Activated CD4-positive, CD25-positive, alpha-beta regulatory T cell (primary cell): Measurements from ENCODE around the gene GNAO1.

Experiments
- DNase-seq, 4 experiments: peaks; one replicate each; lab custom pipeline; 2025; lab: John Stamatoyannopoulos, UW

GNAO1 gene

DNA sequence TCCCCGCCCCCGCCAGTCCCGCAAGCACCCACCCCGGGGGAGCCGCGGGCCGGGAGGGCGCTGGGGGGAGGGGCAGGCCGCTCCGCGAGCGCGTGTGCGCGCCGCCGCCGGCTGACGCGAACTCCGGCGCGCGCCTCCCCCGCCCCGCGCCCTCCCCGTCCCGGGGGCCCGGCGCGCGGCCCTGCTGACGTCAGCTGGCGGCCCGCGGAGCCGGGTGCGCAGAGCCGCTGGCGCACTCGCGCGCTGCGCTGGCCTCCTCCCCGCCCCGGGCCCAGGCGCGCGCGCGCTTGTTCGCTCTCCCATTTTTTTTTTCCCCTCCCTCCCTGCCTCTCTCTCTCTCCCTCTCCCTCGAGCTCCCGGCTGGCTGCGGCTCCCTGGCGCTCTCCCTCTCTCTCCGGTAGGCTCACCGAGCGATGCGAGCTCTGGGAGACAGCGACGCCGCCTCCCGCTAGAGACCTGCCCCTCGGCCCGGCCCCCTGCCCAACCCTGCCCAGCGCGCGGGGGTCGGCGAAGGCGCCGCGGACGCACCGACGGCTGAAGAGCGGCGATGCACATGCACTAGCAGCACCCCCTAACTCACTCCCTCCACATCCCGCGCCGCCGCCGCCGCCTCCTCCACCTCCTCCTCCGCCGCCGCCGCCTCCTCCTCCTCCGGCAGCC, at the start of gene GNAO1:
Gene GNAO1, plus strand, starts transcription at position 334 of the 660 bp plus-strand sequence. CDS start 747 bp downstream, outside the sequence.
- DNase-seq = peak in 1 of 4 experiments; percentile 10

DNA sequence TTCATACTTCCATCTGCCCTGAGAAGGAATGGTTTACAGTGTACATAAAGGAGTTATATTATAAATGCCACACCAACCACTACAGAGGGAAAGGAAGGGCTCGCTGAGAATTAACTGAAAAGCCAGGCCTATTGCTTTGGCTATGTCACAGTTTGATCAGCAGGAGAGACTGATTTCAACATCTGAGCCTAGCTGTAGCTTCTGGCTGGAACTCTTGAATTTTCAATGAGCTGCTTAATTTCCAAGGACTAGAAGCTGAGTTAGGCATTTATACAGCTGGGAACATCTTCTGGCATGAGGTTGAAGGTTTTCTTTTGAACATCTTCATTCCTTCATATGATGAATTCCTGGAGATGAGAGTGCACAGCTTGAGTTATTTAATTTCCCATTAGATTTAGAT, 47.6 kb upstream of the GNAO1 start:
- no peak for DNase-seq

DNA sequence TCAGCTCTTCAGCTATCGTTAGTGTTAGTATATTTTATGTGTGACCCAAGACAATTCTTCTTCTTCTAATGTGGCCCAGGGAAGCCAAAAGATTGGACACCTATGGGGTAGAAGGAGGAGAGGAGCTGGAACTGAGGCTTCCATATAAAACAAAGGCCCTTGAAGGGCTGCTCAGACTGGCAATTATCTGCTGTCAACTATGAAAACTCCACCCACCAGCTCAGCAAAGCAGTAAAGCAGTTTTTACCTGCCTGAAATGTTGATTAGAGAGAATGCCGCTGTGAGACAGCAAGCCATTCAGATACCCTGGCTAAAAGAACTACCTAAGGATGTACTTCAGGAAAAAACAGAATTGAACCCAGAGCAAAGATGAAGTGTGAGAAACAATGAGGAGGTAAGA, 45.9 kb upstream of the GNAO1 start:
- DNase-seq = no peak

DNA sequence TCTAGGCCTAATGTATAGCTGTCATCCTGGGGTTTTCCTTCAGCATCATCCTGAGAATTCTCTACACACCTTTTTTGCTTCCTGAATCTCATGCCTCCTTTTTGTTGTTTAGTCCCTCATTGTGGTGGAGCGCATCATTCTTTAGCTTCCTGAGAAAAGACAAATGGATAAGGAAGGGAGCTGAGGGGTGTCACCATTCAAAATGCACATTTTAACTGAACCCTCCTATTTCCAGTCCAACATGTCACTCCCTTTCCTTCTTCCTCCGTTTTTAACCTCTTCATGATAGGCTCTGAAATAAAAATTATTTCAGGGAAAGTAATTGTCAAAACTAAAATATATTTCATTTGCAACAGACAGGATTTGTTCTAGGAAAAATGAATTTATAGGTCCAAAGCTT, 39.7 kb upstream of the GNAO1 start:
- no peak for DNase-seq

DNA sequence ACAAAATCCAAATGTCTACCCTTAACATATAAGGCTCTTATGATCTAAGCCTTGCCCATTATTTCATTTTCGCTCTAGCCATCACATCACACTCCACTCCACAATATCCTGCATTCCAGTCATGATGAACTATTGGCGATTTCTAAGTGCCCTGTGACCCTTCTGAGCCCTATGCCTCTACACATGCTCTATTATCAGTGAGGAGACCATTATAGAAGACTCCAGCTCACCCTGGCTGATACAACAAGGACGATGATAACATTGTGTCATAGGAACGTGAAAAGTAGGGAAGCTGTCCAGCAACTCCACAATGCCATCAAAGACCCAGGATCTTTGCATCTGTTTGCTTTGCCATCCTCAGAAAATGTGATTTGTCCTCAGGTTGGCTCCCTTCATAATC, 29.6 kb upstream of the GNAO1 start:
- no peak for DNase-seq

DNA sequence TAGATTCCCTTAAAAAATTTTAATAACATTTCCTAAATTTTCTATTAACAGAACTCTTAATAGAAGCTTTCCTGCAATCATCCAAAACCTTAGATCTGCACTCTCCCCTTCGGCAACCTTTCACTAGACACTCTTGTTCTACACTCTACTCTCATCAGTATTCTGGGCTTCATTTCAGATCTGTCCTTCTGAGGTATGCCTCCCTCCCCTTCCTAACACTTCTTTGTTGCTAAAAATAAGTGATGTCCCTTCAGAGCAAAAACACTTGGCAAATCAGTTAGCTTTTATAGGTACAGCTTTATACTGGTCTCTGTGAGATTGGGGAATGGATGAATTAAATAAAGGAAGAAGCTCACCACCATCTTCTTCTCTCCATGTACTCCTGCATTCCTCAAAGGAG, 28.2 kb upstream of the GNAO1 start:
- no peak for DNase-seq

DNA sequence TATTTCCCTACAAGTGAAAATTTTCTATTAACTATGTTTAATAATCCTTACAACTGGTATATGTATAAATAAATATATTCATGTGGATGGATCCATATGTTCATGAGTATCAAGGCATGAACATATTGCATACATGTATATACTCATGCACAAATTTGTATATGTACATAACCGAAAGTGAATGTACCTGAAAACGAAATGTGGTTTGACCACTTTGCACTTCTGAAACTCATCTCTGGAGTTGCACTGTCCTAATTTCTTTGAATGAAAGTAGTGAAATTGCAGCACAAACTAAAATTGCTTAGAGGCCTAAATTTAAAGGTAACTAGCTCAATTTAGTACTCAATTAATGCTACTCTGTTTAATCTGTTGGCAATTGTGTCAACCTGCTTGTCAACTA, 27.4 kb upstream of the GNAO1 start:
- DNase-seq = no peak

DNA sequence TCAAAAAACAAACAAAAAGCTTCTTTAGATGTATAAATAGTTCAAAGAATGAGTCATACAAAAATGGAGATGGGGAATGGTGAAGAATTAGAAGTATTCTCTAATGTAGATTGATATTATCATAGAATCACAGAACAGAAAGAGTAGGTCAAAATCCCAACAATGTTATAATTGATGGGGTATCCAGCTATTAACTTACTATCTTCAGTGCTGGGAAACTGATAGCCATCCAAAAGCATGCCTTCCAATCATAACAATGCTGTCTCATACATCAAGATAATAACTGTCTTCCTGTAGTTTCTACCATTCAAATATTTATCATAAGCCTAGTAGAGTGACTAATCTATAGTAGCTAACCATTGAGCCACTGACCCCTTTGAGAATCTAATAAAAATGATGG, 26.7 kb upstream of the GNAO1 start:
- DNase-seq = no peak

DNA sequence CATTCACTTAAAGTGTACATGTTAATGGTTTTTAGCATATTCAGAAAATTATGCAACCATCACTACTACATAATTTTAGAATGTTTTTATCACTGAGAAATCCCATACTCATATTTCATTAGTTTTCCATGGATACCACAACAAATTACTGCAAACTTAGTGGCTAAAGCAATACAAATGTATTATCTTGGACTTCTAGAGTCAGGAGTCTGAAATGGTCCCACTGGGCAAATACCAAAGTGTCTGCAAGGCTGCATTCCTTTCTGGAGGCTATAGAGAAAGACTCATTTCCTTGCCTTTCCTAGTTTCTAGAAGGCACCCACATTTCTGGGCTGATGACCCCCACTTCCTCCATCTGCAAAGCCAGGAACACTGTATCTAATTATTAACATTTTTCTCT, 16.9 kb upstream of the GNAO1 start:
- no peak for DNase-seq

DNA sequence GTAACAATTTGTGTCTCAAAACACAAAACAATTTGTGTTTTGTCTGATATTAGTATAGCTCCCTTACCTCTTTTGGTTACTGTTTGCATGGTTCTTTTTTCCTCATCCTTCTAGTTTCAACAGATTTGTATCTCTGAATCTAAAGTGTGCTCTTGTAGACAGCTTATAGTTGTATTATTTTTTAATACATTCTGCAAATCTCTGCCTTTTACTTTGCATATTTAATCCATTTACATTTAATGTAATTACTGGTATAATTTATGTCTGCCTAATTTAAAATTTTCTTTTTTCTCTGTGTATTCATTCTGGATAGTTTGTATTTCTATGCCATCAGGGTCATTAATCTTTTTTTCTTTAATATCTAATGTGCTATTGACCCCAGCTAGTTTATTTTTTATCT, 9.9 kb upstream of the GNAO1 start:
- DNase-seq = no peak

DNA sequence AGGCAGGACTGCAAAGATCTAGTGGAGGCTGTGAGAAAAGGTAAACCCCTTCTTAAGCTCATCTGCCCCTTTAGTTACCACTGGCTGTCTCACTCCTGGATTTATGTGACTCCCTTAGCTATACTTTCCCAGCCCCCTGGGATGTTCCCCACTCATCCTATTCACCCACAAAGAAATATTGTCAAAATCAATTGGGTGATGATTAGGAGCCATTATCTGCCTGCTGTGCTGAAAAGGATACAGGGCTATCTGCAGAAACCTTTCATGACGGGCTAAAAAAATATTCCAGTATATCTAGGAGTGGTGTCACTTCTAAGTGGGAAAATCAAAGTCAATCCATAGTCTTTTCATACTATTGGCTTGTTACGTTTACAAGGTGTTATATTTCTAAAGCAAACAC, 8.0 kb upstream of the GNAO1 start:
- no peak for DNase-seq

DNA sequence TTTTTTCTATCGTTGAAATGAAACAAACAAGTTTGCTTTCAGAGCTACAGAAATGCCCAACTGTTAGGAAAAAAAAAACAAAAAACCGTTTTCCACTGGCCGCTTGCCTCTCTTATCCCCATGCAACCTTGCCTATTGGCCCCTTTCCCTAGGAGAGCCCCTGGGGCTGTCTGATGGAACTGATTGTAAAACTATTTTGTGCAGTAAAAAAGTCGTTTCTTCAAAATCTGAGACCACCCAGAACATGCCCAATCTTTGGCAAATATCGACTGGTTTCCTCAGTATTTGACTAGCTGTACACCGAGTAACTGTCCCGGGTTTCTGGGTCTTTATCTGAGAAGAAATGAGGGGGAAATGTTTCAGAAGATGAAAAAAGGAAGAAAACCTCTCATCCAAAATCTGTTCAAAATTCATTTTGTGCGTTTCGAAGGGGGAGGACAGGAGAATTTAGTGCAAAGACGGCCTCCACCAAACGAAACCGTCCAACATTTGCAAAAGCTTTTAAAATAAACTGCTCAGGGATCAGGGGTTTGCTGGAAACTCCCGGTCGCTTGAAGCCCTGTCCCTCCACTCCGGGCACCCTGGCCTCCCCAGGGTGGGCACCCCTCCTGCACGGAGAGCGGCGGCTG, 1.1 kb upstream of the GNAO1 start:
- no peak for DNase-seq

DNA sequence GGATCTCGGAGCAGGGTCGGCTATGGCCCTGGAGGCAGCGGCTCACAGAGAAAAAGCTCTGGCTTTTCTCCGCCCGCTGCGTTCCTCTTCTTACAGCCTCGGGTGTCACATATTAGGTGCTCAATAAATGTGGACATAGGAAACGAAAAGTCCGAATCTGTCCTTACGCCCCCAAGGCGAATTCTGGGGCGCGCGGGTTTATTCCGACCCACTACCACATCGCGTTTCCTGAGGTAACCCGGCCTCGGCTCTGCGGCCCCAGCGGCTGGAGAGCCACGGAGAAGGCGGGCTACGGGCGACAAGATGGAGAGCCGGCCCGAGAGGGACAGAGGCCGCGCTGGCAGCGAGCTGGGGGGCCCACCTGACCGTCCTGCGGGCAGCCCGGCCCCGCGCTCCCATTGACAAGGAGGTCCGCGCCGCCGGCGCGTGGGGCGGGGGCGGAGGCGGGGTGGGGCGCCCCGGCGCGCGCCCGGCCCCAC, 573 bp upstream of the GNAO1 start:
- DNase-seq = no peak

DNA sequence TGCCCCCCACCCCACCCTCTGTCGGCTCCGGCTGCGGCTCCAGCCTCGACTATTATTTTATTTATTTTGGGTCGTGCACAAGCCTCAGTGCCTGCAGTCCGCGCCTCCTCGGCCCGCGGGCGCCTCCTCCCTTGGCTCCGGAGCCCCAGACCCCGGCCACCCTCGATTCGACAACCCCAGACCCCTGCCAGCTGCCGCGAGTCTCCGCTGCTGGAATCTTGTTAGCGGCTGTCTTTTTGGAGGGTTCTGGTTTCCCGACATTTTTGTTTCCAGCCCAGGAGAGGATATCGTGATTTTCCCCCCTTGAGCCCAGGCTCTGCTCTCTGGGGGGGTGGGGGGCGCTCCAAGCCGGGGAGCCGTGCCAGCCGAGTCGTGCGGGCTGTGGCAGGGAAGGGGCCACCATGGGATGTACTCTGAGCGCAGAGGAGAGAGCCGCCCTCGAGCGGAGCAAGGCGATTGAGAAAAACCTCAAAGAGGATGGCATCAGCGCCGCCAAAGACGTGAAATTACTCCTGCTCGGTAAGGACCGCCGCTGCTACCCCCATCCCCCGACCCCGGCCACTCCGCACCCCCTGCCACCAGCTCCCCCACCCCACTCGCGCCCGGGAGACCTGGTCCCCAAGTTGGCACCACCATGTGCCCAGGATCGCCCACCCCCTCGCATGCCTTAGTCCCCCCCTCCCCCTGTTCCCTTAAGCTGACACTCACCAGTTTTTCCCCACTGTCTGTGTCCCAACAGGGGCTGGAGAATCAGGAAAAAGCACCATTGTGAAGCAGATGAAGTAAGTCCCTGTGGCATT, 746 bp downstream of the GNAO1 start:
- no peak for DNase-seq

DNA sequence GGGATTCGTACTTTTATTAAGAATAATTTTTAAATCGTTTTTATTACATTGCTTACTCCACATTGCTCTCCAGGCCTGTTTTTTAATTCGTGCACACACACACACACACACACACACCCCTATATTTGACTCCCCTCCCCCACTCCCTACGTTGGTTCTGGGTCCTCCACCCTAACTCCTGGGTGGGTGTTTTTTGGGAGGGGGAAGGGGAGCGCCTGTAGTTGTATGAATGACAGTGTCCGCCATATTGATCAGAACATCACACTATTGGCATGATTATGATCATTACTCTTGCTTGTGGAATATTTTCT, 1.3 kb downstream of the GNAO1 start:
- no peak for DNase-seq

DNA sequence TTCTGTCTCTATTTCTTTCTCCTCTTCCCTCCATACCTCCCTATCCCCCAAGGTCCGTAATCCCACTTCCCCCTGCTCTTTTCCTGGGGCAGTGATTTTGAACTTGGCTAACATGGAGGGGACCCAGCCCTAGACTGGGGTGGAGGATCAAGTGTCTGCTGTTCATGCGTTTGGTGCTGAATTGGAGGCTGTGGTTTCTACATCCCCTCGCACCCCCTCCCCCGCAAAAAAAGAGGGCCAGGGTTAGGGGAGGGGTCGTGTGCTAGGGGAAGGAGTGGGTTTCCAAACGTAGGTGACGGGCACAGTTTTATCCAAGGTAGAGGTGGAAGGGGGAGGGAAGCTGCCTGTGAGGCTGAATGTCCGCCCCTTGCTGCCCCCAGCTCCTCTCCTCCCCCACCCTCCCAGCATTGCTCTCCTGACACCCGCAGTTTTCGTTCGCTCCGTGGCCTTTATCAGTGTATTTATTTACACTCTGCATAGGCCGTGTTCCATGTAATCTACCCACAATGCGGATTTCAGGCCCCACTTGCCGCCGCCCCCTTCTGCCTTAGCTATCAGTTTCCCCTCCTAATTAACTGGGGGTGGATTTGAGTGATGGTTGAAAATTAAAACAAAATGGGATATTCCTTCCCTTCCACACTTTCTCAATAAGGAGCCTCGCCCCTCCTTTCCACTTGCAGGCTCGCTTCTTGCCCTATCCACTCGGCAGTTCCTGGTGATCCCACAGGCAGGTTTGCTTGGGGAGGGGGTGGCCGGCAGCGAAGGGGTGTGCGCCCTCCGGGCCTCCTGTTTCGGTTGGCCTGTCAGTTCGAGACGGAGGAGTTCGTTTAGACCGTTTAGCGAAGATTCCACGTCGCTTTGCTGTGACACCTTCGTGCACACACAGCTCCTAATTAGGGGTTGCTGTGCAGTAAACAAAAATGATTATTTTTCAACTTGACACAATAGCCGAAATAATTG, 2.0 kb downstream of the GNAO1 start:
- no peak for DNase-seq

DNA sequence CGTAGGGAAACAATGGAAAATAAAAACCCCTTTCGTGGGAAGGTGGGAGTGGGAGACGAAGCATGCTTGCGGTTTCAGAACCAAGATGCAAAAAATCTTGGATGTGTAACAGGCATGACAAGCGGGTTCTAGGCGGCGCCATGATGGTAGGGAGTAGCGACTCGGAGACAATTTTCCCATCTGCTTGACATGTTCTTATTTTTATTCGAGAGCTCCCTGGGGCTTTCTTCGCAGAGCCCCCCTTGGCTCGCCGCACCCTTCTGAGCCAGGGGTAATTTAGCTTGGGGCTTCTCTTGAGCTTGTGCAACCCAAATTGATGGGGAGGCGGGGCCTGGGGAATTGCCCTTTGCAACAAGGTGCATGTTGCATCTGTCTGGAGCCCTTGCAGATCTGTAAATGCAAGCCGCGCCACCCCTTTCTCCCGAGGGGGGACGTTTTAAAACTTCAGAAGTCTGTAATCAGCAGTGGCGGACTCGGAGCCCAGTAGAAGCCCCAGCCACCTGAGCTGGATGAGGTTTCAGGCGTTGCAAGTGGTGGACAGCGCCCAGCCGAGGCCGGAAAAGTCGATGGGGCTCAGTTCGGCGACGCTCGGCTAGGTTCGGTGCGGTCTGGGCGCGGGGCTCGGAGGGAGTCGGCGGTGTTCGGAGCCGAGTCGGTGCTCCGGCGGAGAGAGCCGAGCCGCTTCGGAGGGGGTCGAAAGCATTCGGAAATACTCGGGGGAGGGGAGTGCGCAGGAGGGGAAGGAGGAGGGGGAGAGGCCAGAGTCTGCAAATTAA, 2.9 kb downstream of the GNAO1 start:
- DNase-seq = peak in 1 of 4 experiments; percentile 4

DNA sequence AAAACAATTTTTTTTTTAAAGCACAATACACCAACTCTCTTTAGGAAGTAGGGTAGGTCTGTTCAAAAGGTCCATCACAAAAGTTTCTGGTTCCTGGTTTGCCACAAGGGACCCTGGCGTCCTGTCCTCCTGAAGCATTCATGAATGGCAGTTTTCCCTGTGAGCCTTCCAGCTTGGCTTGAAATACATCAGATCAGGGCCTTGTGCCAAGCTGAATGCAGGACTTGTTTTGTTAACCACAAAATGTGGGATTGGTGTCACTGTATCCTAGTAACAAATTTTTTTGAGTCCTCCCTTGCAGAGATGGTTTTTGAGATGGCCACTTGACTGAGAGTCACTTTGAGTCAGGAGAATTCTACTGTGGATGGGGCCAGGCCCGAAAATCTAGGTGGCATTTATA, 3.9 kb downstream of the GNAO1 start:
- DNase-seq = no peak

DNA sequence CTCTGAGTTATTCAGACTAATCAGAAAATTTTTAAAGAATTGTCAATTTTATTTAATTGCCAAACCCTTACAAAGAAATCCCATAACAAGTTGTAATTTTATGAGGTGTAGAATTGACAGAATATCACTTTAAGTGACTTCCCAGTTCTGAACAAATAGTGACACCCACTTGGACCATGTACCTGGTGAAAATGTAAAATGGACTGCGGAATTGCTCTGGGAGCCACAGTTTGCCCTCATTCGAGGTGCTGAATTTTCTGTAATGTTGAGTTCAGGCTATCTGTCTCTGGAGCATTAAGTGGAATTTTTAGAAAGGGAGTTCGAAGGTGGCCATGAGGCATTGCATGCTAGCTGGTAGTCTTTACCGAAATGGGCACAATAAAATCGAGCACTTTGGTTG, 5.1 kb downstream of the GNAO1 start:
- DNase-seq = no peak

DNA sequence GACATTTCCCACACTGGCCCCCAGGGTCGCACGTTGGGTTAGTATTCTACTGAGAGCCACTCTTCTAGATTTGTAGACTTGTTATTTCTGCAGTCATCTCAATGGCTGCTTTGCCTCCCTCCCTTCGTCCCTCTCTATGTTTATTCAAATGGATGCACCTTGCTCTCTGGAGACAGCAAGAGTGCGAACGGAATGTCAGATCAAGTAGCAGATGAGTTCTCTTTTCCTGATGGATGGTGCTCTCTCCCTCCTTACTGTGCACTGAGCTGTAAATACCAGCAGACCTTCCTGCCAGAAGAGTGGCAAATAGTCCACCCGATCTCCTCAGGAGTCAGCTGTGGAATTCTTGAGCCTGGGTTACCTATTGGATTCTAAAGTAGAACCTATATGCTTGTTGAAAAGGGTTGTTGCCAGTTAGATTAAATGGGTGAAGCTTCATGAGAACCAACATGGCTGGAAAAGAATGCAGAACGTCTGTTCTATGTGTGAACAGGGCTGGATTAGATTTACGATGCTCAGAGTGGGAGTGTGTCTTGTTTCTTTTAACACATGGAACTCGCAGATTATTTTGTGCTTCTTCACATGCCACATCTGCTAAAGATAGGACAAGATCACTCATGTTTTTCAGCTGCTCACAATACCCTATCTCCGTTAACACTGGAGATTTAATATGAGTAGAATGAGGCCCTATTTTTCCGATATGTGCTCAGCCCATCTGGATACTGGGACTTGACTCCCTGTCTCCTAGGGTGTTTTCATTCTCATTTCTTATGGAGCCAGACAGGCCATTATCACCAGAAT, 6.1 kb downstream of the GNAO1 start:
- no peak for DNase-seq
